GM12892 (cell line): ENCODE data around the gene DEXI.

Experiments used
- POLR2A ChIP-seq: IDR thresholded peaks from 2 replicates; pipeline ENCODE4 v1.6.1; 2011; ENCODE audit warnings: low read depth, low read length, control low read depth
- TAF1 ChIP-seq: IDR thresholded peaks from 2 replicates; pipeline ENCODE4 v1.6.1; 2011; ENCODE audit warnings: low read depth, mild to moderate bottlenecking, control low read depth, low read length, borderline replicate concordance

- no peak; the same call in 1 of the 2 replicates for TF ChIP-seq POLR2A
- no peak for TF ChIP-seq TAF1
Measured at GRCh38 chr16:10964039-10964890, 22.0 kb upstream of the DEXI start.
